ENCODE data around the gene CDKN2AIP.
A peak's percentile ranks its signal among the peaks of the same experiment; 100 is the strongest.
"Not testable (repeated sequence)": the region's sequence is repeated elsewhere in the genome, so short reads cannot be mapped to it uniquely, and the experiment has no call there.

CDKN2AIP gene

GRCh38 chr4:183448436-183448835, 4.0 kb downstream of the CDKN2AIP start:
- no peak for DNase-seq (ENCODE audit: low read depth)

GRCh38 chr4:183449193-183449882, 4.9 kb downstream of the CDKN2AIP start:
- no peak for DNase-seq (ENCODE audit: low read depth)

GRCh38 chr4:183450108-183450507, 5.7 kb downstream of the CDKN2AIP start:
- no peak for DNase-seq (ENCODE audit: low read depth)

- no peak for DNase-seq (ENCODE audit: low read depth)
Measured at GRCh38 chr4:183455431-183456195, 11.2 kb downstream of the CDKN2AIP start.

- DNase-seq (ENCODE audit: low read depth): no peak
Measured at GRCh38 chr4:183458005-183458404, 13.6 kb downstream of the CDKN2AIP start.

- DNase-seq (ENCODE audit: low read depth): not testable (repeated sequence)
Measured at GRCh38 chr4:183463903-183464619, 19.6 kb downstream of the CDKN2AIP start.

- DNase-seq (ENCODE audit: low read depth): not testable (repeated sequence)
Measured at GRCh38 chr4:183465879-183466278, 21.4 kb downstream of the CDKN2AIP start.

- no peak for DNase-seq (ENCODE audit: low read depth)
Measured at GRCh38 chr4:183467246-183467645, 22.8 kb downstream of the CDKN2AIP start.

- DNase-seq (ENCODE audit: low read depth): no peak
Measured at GRCh38 chr4:183468210-183469095, 24.0 kb downstream of the CDKN2AIP start.

GRCh38 chr4:183469285-183469684, 24.8 kb downstream of the CDKN2AIP start:
- DNase-seq (ENCODE audit: low read depth): no peak

- DNase-seq (ENCODE audit: low read depth): no peak
Measured at GRCh38 chr4:183469936-183470335, 25.5 kb downstream of the CDKN2AIP start.

- DNase-seq (ENCODE audit: low read depth): no peak
Measured at GRCh38 chr4:183470821-183471220, 26.4 kb downstream of the CDKN2AIP start.

GRCh38 chr4:183471946-183472708, 27.7 kb downstream of the CDKN2AIP start:
- peak; percentile 56 for DNase-seq (ENCODE audit: low read depth)

- no peak for DNase-seq (ENCODE audit: low read depth)
Measured at GRCh38 chr4:183478123-183478522, 33.7 kb downstream of the CDKN2AIP start.

- no peak for DNase-seq (ENCODE audit: low read depth)
Measured at GRCh38 chr4:183478926-183479325, 34.5 kb downstream of the CDKN2AIP start.

- not testable (repeated sequence) for DNase-seq (ENCODE audit: low read depth)
Measured at GRCh38 chr4:183482515-183483095, 38.2 kb downstream of the CDKN2AIP start.

GRCh38 chr4:183483997-183484396, 39.6 kb downstream of the CDKN2AIP start:
- DNase-seq (ENCODE audit: low read depth): no peak

GRCh38 chr4:183485411-183486160, 41.1 kb downstream of the CDKN2AIP start:
- no peak for DNase-seq (ENCODE audit: low read depth)

- DNase-seq (ENCODE audit: low read depth): no peak
Measured at GRCh38 chr4:183492791-183493222, 48.4 kb downstream of the CDKN2AIP start.

- DNase-seq (ENCODE audit: low read depth): no peak
Measured at GRCh38 chr4:183493246-183493645, 48.8 kb downstream of the CDKN2AIP start.
